ENCODE data around the gene INSL3.

Gene INSL3

DNA sequence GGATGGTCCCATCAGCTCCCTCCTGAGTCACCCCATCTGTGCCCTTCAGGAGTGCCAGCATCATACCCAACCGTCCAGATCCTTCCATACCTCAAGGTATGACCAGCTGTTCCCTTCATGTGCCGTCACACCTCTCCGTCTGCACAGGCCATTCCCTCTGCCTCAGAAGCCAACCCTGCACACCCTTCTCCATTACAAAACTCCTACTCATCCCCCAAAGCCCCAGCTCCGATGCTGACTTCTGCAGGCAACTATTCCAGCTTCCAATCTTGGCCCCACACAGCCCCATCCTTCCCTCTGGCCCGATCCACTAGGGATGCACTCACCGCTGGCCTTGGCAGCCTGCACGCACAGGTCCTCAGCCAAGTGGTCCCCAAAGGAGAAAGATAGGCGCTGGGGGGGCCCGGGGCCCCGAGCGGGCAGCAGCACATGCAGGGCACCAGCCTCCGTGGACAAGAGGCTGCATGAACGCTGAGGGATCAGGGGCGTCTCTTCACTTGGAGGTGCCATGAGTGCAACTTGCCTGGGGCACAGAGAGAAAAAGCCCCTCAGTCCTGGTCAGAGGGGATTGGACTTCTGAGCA is 22.7 kb upstream of the INSL3 start:
- DNase-seq = no peak

DNA sequence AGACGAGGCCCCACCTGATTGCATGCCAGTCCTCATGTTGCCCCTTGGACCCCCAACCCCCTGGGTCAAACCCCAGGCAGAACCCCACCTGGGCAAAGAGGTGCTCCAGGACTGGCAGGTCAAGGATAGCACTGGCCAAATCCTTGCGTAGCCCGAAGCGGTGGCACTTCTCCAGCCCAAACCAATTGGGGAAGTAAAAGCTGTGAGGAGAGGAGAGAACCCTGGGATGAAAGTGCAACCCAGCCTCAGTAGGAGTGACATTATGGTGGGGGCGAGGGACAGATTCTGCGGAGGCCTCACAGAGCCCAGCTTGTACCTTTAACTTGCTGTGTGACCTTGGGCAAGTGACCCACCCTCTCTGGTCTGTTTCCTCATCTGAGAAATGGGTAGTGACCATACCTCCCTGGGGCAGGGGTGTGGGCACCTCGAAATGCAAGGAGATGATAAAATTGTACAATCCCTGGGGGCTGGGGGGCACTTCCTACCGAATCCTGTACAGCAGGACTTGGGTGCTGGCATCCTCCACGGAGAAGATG is 22.0 kb upstream of the INSL3 start:
- no peak for DNase-seq

DNA sequence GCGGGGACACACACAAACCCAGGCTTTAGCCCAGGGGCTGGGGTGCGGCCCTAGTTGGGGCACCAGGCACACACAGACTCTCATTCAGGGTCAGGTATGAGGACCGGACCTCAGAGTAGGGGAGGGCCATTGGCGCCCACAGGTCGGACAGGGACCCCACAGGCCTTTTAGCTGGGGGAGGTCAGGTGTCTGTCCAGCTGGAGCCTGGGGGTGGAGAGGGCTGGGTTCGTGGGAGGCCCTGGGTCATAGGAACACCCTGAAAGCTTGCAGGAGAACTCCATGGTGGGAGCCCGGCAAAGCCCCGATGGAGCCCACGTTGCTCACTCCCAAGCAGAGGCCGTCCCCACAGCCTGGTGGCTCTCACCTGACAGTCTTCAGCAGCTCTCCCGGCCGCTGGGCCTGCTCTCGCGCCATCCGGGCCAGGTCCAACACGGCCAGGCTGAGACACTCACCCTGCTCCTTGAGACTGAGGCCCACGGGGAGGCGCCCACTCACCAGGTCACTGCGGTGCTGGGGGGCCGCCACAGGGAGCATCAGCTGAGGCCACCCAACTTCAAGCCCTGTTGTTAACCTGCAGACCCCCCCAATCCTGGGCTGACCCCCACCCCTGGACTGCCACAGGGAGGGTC is 21.5 kb upstream of the INSL3 start:
- DNase-seq = no peak

DNA sequence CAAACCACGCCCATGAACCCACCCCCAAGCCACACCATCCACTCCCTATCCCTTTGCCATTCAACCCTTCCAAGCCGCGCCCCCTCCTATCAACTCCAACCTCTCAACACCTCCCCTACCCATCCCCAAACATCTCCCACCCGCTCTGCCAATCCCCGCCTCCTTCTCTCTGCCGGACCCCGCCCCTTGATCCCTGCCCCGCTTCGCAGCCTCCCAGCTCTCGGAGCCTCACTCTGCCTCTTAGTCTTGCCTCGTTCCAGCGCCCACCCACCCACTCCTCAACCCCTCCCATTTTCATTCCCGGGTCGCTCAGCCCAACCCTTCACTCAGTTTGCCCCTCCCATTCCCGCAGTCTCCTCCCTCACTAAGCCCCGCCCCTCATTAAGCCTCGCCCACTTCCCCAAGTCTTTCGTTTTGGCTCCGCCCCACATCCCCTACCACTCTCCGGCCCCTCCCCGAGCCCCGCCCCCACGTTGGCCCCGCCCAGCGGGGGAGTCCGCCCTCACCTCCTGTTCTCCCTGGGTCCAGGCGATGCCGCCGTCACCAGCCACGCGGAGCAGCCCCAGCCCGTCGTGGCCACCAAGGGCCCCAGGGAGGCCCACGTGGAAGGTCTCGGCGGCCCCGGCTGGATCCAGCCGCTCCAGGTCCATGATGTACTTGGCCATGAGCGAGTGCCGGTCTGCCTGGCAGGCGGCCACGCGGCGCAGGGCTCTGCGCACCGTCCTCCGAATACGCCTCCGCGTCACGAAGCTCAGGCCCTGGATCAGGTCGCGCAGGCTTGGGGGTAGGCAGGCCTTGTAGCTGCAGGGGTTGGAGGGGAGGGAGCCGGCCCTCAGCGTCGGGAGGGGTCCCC is 20.7 kb upstream of the INSL3 start:
- DNase-seq = peak; percentile 94

DNA sequence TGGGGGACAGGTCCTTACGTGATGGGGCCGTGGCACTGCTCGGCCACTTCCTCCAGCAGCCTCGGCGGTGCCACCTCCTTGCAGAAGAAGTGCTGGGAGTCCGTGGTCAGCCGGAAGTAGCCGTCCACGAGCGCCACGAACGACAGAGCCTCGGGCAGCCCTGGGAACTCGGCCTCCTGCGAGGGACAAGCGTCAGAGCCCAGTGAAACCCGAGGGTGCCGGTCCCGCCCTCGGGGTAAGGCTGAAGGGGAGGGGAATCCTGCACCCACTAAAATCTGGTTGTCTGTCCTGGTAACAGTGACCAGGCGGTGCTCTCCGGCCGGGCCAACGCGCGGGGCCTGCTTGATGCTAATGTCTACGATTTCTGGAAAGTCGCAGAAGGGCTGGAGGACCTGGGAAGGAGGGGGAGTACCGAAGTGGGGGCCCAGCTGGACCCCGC is 20.1 kb upstream of the INSL3 start:
- DNase-seq = no peak

DNA sequence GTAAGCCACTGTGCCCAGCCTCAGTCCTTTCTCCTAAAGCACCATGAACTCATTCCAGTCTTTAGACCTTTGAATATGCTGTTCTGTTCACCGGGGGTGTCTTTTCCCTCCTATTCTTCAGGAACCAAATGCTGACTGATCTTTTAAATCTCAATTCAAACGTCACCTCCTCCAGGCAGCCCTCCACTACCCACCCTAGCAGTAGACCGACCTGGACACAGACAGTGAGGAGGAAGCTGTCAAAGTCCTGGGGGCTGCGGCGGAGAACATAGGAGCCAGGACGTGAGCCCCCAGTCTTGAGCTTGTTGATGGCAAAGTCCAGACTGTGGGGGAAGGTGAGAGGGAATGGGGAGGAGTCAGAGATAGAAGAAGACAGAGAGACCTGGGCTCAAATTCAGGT is 18.7 kb upstream of the INSL3 start:
- no peak for DNase-seq

DNA sequence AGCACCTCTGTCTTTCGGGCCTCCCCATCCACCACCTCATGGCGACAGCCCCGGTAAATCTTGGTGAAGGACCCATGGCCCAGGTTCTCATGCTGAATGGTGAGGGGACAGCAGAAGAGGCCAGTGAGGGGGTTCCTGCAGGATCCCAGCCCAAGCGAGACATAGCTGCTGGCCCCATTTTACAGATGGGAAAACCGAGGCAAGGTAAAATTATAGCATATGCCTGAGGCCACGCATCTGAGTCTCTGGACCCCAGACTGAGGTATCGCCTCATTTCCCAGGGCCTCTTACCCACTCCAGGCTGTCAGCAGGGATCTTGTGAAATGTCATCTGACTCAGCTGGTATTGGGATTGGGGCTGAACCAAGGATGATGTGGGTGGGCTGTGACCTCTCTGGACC is 16.7 kb upstream of the INSL3 start:
- DNase-seq = no peak

DNA sequence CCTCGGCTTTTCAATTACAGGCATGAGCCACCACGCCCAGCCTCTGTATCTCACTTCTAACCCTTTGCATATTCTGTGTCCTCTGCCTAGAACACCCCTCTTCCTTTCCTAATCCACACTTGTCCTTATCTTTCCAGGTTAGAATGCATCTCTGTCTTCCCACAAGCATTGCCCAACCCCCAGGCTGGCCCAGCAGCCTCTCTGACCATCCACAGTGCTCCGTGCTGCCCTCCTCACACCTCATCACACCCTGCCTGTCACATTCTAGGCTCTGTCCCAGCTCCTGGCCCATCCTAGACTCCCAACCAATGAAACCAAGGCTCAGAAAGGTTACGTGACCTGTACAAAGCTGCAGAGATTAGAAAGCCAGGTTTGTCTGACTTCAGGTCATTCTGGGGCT is 15.2 kb upstream of the INSL3 start:
- no peak for DNase-seq

DNA sequence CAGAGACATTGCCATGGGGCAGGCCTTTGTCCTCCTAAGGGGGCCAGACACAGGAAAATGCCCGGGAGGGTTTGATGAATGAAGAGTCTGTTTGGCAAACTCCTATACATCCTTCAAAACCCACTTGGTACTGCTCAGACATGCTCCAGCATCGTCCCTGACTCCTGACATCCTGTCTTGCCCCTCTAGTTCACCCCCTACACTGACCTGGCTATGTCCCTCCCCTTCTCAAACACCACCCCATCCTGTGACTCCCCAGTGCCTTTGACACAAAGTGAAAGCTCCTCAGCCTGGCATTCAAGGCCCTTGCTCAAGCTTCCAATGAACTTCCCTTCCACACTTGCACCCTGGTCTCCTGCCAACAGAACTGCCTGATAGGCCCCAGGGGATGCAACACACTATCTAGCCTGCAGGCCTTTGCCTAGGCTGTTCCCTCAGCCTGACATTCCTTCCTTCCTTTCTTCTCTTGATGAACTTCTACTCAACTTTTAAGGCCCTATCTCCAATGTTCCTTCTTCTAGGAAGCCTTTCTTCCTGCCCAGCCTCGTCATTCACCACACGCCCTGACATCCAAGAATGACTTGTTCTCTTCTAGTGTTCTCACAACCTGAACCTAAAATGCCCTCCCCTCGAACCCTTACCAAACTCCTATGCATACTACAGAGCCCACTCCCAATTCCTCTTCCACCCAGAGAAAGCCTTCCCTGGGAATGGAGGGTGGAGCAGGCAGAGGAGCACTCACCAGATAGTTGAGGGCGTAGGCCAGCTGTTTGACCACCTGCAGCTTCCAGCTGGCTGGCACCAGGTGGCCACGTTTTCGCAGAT is 14.1 kb upstream of the INSL3 start:
- DNase-seq = no peak

DNA sequence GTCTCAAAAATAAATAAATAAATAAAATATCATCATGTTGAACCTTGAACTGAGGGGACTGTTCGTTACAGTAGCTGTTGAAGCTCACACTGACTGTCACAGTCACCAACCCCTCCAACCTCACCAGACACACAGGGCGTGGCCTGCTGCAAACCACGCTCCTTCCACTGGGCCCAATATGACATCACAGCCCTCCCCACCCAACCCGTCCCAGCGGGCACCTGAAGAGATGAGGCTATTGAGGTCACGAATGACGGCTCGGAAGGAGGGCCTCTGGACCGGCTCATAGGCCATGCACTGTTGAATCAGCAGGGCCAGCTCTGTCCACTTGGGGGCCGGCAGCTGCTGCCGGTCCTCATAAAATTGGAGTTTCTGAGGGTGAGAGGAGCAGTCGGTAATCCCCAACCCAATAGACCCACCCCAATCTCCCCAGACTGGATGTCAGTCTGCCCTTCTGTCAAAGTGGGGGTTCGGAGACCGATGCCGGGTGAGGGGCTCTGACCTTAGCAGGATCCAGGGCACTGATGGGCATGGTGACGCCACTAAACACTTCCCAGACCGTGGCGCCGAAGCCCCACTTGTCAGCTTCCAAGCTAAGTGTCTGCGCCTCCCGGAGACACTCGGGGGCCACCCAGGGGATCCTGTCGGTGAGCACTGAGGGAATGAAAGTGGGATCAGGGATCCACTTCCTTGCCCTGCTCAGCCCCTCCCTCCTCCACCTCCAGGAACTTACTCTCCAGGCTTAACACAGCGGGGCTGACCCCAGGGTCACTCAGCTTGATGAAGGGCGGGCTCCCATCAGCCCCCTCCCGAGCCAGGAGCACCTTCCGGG is 13.2 kb upstream of the INSL3 start:
- DNase-seq = no peak

DNA sequence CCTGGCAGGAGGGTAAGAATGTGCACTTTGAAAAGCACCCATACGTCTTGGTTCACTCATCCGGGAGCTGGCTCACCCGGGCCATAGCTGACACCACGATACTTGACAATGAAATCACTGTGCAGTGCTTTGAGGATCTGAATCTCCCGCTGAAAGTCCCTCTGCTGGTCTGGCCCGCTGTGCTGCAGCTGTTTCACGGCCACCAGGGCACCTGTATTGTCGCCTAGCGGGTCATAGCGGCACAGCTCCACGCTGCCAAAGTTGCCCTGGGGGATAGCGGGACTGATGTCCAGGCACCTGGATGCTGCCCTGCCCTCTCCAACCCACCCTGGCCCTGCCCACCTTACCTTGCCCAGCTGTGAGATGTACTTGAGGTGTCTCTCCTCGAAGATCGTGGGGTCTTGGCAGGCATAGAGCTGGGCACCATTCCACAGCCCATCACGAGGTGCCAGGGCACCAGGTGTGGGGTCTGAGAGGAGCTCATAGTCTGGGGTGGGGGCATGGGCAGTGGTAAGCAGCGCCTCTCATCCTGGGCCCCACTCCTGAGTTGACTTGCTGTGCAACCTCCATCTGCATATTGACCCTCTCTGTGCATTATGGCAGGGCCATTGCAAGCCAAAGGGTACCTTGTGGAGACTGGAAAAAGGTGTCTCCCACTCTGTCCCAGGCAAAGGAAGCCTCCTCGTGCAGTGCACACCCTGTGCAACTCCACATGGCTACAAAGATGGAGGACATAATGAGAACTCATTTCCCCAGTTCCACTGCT is 11.3 kb upstream of the INSL3 start:
- no peak for DNase-seq

DNA sequence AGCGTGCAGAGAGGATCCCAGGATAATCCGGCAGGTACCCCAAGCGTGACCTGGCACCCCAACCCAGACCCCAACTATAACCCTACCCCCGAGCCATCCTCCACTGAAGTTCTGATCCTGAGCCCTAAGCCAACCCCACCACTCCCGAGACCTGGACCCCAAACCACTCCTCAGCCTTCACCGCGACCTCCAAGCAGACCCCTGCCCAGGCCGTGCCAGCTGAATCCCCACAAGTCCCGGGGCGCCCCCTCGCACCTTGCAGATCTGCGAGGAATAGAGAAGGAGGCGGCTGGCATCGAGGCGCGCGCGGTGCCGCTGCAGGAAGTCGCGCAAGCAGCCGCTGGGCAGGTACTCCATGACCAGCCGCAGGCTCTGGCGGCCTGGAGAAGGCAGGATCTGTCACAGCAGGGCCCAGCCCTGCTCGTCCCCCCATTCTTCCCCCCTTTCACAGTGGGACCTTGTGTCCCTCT is 10.1 kb upstream of the INSL3 start:
- no peak for DNase-seq

DNA sequence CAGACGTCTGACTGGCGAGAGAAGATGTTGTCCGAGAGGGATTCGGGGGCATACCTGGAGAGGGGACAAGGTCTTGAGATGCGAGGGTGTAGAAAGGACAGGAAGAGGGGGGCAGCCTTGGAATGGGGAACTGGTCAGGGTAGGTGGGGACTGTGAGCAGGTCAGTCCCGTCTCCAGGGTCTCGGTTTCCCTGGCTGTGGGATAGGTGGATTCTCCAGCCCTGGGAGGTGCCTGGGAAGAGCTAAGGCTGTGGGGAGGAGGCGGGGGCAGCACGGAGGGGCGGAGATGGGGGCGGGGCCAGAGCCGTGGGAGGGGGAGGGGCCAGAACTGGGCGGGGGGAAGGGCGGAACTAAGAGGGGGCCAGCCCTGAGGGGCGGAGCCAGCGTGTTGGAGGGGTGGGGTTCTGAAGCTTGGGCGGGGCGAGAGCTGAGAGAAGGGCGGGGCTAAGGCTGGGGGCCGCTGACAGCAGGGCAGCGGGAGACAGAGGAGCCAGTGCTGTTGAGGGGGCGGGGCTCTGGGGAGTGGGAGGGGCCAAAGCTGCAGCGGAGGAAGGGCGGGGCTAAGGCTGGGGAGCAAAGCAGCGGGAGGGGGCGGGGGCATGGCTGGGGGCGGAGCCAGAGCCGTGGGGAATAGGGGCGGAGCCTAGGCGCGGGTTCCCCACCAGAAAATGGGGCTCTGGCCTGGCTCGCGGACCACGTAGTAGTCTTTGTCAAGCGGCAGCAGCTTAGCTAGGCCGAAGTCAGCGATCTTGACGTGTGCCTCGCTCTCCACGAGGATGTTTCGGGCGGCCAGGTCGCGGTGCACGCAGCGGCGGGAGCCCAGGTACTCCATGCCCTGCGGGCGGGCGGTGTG is 9.5 kb upstream of the INSL3 start:
- DNase-seq = peak; percentile 89

DNA sequence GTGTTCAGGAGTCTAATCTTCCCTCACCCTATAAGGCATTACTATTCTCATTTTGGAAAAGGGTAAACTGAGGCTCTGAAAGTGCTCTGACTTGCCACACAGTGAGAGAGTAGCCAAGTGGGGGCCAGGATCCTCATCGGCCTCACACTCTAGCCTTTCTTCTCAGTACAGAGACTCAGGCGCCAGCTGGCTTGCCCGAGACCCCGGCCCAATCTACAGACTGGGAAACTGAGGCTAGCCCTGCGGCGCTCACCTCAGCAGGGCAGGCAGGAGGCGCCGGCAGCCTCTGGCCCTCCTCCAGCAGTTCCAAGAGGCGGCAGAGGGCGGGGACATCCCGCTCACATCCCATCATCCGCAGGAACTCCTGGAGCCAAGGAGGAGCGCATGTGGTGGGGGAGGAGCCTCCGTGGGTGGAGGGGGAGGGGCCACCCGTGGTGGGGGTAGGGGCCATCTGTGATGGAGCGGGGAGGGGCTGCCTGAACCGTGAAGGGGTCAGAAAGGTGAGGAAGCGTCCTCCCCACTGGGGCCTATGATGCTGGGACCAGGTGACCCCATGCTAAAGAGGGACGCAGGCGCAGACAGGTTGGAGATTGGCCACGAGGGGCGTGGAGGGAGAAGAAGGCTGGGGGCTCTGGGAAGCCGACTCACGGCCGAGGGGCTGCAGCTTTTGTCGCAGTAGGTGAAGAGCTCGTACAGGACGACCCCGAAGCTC is 8.7 kb upstream of the INSL3 start:
- peak; percentile 56 for DNase-seq

DNA sequence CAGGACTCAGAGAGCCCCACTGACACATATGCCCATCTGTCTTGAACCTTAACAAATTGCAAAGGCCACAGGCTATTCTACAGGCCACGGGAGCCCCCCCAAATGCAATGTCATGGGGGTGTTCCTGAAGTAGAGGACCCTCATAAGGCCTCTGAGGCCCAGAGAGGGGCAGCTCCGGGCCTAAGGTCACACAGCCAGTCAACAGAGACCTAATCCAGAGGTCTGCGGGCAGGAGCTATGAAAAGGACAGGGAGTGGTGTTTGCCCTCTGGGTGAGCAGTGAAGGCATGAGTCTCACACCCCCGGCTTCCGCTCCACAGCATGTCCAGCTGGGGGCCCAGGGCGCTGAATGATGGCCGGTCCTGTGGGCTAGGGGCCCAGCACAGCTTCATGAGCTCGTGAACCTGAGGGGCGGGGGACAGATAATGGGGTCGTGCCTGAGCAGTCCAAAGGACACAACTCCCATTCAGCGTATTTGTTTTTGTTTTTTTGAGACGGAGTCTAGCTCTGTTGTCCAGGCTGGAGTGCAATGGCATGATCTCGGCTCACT is 5.3 kb upstream of the INSL3 start:
- DNase-seq = no peak

DNA sequence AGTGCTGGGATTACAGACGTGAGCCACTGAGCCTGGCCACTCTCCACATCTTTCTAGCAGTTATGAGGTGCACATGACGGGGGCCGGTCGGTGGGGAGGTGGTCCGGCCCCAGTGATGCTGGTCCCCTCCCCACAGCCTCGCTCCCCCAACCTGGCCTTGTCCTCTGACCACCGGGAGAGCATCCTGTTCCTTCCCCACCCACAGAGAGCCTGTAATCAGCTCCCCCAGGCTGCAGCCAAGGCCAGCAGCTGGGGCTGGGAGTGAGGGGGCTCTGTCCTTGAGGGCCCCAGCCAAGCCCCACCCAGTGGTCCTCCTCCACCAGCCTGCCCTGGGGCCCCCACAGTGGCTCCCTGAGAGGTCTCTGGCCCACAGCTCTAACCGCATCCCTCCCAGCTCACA is 3.0 kb upstream of the INSL3 start:
- DNase-seq = no peak

DNA sequence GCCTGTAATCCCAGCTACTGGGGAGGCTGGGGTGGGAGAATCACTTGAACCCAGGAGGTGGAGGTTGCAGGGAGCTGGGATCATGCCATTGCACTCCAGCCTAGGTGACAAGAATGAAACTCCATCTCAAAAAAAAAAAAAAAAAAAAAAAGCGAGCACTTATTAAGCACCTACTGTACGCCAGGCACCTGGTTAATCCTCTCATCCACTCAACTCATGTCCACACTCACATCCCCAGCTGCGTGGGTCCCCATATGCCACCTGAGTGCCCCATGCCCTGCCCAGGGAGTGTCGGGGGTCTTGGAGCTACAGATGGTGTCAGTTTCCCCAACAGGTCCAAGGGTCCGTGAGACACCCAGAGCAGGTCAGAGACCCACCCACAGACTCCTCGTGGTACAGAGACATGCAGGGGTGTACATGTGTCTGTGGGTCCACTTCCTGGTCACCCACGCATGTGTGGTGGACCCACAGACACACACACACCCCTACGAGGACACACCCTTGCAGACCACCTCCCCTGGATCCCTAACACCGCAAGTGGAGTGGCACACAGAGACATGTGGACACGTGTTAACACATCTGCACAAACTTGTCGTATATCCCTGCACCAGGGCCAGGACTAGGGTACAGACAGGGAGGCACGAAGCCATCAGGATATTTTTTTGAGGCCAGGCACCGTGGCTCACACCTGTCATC is 3.5 kb downstream of the INSL3 start:
- no peak for DNase-seq

DNA sequence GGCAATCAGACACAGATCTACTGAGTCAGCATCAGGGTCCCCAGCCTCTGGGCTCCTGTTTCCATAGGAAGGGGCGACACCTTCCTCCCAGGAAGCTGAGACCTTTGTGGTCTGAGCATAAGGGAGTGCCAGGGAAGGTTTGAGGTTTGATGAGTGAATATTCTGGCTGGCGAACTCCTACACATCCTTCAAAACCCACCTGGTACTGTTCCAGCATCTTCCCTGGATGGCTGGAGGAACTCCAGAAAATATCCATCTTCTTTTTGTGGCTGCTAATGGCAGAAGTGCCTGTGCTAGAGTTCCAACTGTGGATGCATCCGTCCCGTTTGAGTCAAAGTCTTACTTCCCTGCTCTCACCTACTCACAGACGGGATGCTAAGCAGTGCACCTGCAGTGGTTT is 9.2 kb downstream of the INSL3 start:
- DNase-seq = no peak

DNA sequence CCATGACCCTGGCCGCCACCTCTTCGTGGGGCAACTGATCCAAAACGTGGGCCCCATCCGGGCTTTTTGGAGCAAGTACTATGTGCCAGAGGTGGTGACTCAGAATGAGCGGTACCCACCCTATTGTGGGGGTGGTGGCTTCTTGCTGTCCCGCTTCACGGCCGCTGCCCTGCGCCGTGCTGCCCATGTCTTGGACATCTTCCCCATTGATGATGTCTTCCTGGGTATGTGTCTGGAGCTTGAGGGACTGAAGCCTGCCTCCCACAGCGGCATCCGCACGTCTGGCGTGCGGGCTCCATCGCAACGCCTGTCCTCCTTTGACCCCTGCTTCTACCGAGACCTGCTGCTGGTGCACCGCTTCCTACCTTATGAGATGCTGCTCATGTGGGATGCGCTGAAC is 9.6 kb downstream of the INSL3 start:
- DNase-seq = no peak
